ENCODE results near the gene SGCA. TPM values are rescaled to one million over a fixed set of nuclear protein-coding genes. Genes with fewer than 3 reads are reported as not detected.

Gene SGCA
- total and polyA plus RNA-seq, 2 of the 8 experiments (the other 6 are each of a cell fraction or from before 2014, with no cell fraction given) = 0.12 TPM; not detected in 1

GRCh38 chr17:50168319-50168718 is 2.5 kb downstream of the SGCA start (continued):
- no peak for TF ChIP-seq ATF2 (IDR thresholded peaks at IDR 0.05; ENCODE audit: low read length)
- TF ChIP-seq JUND (IDR thresholded peaks at IDR 0.05; ENCODE audit: low read length) = no peak
- no peak for TF ChIP-seq EP300 (IDR thresholded peaks at IDR 0.05; ENCODE audit: borderline replicate concordance in 1 of 2, low read depth in 2 of 2, low read length in 2 of 2)
- TF ChIP-seq TBP (IDR thresholded peaks at IDR 0.05; ENCODE audit: low read depth, low read length) = no peak
- TF ChIP-seq ZNF274 (IDR thresholded peaks at IDR 0.05; ENCODE audit: borderline replicate concordance, extremely low read depth, low read length) = no peak
- no peak for TF ChIP-seq MAX (IDR thresholded peaks at IDR 0.05)
- TF ChIP-seq TAF1 (IDR thresholded peaks at IDR 0.05; ENCODE audit: low read depth, low read length) = no peak
- TF ChIP-seq GABPA (IDR thresholded peaks at IDR 0.05; ENCODE audit: borderline replicate concordance, insufficient read depth, low read length) = no peak
- no peak for TF ChIP-seq NANOG (IDR thresholded peaks at IDR 0.05; ENCODE audit: insufficient read depth, low read depth, low read length, poor library complexity, severe bottlenecking)
